ENCODE measurements around the gene NME9.

The NME9 gene

DNA sequence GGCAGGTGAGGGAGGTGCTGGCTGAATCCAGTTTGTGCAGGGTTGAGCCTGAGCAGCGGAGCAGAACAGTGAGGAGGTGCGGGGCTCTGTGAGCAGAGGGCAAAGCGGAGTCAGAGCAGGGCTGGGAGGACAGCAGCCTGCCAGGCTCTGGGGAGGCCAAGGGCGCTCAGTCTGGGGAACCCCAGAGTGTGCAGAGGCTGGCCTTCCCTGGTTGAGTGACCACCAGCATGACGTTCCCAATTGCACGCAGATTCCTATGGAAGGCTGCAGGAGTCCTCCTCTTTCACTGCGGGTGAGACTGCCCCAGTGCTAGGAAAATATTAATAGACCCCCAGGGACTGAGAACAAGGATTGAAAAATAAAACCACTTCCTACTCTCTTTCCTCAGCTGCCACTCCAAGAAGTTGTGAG is 31.9 kb upstream of the NME9 start:
- DNase-seq (ENCODE audit: low spot score), result no peak

DNA sequence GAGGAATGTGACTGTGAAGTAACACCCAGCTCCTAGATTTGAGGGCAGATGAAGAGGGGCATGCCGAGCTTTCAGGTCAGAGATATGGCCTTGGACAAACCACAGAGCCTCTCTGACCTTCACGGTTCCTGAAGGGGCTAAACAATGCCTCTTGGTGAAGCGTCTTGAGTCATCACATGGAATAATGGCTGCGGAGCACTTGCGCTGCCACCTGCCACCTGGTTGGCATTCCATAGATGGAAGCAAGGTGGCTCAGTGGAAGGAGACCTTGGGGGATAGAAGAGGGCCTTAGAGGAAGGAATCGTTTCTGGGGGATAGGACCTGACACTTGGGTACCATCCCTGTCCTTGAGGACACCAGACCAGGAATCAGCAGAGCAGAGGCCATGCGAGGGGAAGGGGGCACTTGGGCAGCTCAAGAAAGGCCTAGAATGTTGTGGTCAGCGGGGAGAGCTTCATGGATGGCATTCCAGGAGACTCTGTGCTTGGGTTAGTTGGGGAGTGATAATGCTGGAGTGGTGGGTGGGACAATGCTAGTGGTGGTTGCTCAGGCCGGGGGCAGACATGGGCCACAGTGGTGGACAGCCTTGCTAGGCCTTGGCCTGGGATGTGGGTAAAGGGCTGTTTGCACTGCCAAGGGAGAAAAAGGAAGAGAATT is 31.3 kb upstream of the NME9 start:
- DNase-seq (ENCODE audit: low spot score), result no peak

DNA sequence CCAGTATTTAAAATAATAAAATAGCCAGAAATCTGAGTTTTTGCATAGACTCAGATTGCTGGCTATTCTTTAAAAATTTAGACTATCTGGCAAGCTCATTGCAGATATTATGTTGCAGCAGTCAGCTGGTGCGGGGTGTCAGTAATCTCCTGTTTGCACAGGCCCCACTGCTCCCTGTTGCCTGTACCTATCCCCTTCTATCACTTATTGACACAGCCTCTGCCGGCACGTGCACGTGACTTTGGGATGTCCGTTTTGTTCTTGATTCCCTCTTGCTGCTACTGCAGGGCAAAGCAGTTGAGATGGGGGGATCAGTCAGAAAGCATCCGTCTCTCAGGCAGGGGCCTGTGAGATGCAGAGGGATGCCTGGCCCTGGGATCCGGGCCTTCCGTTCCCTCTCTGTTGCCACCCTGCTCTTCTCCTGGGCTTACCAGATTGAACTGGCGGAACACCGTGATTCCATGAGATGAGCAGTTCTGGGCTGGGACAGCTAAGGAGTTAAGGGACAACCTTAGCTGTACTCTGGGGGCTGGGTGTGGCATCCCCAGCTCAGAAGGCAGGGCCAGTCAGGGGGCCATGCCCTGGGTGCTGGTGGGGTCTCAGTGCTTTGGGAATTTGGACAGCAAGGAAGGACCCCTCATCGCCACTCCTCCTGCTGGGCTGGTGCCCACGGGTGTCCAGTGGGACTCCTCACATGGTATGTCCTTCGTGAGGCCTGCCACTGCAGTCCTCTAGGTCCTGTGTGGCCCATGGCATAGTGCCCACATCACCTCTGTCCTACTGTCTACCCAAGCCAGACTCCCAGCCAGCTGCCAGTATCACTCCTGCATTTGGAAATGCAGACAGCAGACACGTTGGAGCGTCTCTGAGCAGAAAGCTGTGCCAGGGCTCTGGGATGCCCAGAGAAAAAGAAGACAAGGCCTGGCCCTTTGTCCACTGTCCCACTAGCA is 30.5 kb upstream of the NME9 start:
- no peak for DNase-seq (ENCODE audit: low spot score)

DNA sequence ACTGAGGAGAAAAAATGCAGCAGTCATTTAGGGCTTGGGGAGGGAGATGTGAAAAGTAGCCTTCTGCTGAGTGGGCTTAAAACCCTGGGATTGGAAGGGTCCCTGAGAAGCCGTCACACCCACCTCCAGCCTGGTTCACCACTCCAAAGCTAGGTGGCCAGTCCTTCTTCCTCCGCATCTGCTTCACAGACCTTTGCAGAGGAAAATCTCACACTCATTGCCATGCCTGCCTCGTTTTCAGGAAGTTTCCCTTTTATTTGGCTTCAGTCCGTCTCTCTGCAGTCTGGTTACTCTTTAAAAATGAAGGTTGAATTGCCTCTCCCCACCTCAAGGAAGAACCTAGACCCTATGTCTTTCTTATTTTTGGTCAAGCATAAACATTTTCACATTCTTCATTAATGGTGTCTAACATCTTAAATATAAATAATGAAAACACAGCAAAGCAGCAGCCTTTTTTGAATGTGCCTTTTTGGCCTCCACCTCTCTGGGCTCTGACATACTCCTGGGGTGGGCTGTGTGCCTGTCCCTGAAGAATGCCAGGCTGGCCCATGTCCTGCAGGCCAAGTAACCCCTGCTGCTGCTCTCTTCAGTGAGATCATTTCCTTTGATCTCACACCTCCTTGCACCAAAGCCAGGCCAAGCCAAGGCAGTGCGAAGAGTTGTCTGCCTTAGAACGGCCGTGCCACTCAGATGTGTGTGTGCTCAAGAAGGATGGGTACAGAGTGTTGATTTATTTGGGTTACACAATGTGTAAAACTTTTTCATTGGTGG is 29.7 kb upstream of the NME9 start:
- no peak for DNase-seq (ENCODE audit: low spot score)

DNA sequence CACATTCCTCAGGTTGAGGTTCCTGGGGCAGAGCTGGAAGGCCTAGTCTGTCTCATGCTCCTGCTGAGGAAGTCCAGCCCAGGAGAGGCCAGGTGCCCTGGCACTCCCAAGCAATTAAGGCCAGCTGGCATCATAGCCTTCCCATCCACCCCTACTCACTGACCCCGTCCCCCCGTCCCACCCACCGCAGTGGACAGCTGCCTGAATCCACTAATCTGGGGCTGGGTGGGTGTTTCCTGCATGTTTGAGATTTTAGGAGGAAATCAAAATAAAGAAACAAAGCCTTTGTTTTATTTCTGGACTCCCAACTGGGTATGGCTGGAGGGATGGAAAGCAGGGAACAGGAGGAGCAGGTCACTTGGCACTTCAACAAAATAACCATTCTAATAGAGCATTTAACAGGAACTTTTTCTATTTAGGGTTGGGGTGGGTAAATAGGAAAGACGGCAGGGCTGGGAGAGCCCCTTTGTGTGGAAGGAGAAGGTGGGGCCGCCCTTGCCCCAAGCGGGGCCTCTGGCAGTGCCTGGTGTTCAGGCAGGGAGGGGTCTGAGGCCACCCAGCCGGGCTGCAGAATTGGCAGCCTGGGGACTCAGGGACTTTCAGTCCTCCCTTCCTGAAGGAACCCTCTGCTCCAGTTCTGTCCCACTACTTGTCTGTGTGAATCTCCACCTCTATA is 27.2 kb upstream of the NME9 start:
- DNase-seq (ENCODE audit: low spot score), result no peak

DNA sequence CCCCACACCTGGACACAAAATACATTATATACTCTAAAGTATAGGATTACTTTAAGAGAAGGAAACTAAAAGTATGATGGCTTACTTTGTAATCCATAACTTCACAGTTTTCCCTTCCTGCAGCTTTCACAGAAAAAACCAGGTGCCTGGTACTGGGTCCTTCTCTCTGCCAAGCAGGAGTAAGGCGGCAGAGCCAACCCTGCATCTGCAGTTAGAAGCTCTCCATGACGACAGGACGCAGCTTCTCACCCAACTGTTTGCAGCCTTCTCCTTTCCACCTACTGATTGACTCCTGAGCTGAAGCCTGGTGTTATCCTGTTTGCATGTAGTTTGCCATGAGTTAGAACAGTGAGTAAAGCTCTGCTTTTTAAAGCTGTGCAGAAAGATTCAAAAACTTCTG is 25.4 kb upstream of the NME9 start:
- no peak for DNase-seq (ENCODE audit: low spot score)

DNA sequence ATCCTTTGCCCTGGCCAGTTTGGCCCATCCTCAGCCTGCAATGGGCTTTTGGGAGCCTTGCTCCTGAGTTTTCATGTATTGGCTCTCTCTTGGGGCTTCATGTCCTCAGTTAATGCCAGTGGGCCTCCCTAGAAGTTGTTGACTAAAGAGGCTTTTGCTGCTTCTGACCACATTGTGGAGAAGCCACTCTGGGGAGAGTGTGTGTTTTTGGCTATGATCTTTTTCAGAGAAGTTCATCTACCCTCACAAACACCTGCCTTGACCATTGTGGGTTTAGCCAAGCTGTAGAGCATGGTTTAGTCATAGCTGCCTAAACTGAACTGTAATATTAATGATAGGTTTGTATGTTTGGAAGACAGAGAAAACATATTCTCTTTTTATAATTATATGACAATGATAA is 24.7 kb upstream of the NME9 start:
- DNase-seq (ENCODE audit: low spot score), result no peak

DNA sequence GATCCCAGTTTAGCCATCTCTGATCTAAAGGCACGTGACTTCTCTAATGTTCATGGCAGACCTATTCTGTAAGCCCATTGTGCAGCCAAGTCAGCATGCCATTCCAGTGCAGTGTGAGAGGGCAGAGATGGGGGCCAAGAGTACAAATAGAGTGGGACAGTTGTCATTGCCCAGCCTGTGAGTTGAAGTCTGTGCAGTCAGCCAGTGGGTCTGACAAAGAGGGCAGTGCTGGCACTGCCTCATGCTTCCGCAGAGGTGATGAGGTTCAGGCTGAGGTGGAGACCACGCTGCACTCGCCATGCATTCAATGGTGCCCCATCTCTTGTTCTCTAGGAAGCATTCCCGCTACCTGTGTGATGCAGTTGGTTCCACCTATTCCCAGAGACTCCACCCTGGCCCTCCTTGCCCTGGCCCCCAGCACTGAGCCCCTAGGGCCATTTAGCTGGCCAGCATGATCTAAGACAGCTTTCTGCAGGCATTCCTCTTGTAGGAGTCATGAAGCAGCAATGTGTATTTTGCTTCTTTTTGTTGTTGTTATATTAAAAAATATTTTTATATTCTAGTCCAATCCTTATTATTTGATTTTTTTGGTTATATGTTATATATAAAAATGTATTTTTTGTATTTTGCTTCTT is 22.4 kb upstream of the NME9 start:
- DNase-seq (ENCODE audit: low spot score), result no peak

DNA sequence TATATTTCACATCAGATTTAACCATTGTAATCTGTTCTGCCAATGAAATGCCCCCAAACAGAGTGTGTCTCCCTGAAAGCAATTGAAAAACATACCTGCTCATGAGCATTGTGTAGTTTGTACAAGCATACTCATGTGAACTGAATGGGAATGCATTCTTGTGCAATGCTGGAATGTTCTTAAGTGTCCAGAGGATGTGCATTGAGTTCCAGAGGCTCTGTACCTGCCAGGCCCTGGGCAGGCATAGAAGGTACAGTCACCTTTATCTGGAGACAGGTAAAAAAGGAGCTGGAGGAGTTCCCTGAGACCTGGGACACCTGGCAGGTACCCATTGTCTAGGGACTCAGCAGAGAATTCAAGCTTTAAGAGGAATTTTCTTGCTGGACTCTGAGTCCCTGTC is 21.5 kb upstream of the NME9 start:
- no peak for DNase-seq (ENCODE audit: low spot score)

DNA sequence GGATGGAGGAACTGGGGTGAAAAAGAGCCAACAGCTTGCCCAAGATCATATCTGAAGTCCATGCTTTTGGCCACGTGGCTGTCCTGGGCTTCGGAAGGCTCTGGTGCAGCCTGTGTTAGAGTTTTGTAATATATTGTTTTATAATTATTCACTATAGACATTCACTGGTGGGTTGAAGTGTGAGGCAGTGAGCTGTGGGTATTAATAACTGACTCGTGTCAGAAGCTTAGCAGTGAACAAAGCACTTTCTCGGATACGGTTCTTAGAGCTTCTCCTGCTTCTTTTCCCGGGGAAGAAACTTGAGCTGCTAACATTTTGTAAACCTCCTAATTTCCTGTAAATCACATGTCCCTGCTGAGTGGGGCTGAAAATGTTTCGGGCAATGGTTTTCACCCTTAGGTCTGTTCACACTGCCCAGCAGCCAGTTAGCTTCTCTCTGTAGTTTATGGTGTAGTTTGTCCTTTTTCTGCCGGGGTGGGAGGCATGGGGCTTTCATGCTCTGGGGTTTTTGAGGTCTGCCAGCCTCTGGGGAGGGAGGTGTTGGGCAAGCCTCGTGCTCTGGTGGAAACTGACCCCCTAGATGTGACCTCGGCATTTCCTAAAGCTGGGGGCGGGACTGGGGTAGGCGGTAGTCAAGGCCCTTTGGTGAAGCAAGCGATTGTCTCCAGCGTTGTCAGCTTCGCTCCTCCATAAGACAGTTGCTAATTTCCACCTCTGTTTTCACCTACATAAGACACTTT is 20.4 kb upstream of the NME9 start:
- DNase-seq (ENCODE audit: low spot score), result no peak

DNA sequence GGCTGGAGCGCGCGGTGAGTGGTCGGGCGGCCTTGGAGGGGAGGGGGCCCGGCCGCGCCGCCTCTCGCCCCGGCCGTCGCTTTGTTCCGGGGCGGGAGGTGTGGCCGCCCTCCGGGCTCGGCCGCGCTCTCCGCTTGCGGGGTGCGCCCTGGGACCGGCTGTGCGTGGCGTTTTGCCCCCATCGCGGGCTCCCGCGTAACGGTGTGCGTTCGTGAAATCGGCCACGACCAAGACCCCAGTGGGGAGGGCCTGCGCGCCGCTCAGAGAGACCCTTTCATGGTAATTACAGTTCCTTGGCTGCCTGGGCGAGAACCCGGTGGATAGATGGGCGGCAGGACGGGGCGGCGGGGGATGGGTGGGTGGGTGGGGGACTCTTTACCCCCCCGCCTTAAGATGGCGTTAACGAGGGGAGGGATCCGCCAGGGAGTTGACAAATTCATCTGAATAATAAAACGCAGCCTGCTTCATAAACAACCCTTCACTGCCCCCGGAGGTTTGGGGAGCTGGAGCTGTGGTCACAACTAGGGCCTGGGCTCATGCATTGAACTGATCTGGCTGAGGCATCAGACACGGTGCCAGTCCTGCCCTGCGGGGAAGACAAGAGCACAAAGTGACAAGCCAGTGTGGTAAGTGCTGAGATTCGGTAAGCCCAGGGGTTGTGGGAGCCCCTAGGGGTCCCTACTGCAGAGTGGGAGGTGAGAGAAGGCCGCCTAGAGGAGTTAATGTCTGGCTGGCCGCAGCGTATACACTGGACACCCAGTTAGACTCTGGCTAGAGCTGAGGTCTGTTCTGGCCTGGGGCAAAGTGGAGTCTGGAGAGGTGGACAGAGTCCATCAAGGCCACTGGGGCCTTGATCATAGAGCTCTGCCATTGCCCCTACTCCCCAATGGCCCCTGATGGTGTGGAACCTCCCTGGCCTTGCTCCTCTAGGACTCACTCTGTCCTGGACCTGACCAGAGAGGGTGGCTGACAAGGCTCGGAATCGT is 19.4 kb upstream of the NME9 start:
- no peak for DNase-seq (ENCODE audit: low spot score)

DNA sequence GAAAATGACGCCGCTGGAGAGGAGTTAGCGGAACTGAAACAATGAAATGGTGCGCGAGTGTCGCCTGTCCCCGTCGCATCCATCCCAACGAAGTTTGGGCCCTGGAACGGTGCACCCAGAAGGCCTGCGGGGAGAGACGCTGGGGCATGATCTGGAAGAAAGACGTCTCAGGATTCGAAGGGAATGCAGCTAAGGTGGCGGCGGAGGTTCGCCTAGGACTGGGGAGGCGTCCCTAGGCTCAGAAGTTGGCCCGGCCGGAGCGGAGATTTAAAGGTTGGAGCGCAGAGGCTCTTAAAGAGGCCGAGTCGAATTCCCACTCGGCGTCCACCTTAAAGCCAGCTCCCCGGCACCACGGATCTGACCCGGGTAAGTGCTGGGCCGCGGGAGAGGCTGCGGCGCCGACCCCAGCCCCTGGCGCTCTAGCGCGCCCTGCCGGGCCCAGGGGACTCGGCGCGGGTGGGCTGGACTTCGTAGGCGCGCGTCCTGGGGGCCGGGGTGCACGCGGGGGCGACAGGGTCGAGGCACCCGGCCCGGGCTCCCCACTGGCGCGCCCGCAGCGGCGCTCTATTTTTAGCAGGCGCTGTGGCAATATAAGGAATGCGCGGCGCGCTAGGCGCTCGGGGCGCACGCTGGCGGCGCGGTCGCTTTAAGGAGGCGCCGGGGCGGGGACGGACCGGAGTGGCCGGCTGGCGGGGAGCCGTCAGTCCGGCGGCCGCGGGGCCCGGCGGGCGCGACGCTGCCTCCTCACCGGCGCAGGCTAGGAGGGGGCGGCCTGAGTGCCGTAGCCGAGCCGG is 18.5 kb upstream of the NME9 start, which contains the start of gene MRAS:
MRAS (plus strand) TSS at position 620 of the 794 bp plus-strand sequence. CDS start 24,305 bp downstream, outside the sequence.
- DNase-seq (ENCODE audit: low spot score), result peak; percentile 81

DNA sequence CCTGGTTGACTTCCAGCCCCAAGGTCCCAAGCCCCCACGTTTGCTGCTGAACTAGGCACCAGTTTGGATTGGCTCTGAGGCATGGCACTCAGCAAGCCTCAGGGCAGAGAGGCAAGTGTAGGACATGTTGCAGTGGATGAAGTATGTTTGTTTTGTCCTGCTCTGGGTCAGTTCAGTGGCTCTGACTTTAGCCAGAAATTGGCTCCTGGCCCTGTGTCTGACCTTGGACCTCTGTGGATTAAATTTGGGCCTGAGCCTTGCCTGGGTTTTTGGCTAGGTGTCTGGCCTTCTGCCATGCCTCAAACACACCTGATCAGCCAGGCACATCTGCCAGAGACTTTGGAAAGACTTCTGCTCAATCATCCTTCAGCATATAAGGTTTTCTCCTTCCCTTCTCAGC is 15.1 kb upstream of the NME9 start:
- DNase-seq (ENCODE audit: low spot score), result no peak

DNA sequence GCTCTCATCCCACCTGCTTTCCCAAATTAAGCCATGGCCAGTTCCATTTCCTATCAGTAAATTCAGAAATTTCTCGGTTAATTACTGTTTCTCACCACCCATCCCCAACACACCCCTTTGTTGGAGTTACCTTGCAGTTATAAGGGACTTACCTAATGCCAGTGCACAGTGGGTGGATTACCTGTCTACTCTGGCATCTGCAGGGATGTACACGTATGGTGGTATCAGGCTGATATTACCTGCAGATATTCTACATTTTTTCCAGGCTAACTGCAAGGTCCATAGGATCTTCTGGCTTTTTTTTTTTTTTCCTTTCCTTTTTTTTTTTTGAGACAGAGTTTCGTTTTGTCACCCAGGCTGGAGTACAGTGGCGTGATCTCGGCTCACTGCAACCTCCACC is 10.9 kb upstream of the NME9 start:
- DNase-seq (ENCODE audit: low spot score), result no peak

DNA sequence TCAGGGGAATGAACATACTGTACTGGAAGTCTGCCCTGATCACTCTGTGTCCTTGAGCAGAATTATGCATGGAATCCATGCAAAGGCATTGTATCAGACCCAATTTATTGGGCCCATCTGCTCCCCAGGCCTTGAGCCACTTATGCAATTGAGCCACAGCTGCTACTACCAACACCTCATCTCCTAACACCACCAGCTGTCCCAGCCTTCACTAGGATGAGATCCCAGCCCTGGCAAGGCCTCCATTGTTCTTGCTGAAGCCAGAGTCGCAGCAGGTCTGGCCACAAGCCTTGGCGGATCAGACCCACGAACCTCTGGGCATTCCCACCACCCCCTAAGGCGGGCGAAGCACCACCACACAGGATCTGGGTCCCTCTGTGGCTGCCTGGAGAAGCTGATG is 9.2 kb upstream of the NME9 start:
- no peak for DNase-seq (ENCODE audit: low spot score)

DNA sequence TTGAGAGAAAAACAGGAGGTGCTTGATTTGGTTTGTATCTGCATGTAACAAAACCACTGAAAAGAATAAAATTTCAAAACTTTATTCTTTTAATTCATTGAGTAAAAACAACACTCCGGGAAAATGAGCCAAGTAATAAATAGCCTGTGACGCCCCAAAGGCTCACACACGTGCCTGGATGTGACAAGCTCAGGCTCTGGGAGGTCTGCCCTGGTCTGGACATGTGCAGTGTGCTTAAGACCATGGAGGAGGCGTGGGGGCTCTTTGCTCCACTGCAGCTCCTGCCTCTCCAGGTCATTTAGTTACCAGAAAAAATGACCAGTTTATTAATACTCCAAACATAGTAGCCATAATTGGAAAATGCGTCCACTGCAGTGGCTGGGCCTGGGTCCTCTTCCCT is 8.6 kb upstream of the NME9 start:
- no peak for DNase-seq (ENCODE audit: low spot score)

DNA sequence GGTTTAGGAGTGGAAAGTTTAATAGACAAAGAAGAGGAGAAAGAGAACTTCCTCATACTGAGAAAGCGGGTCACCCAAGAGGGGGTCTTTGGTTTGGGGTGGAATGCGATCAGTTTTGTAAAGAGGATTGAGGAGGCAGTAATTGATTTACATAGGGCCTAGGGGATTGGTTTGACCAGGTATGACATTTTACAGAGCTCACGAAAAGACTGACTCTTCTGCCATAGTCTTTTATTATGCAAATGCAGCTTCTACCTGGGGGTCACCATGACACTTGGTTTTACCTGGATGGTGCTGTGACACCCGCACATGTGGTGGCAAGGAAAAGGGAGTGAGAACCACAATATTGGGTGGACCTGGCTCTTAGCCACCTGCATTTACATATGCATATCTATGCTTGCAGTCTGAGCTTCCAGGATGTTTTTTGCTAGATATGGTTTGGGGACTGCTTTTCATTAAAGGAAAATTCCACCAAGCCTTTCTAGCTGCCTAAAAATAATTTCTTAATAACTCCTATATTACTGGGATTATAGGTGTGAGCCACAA is 6.9 kb upstream of the NME9 start:
- no peak for DNase-seq (ENCODE audit: low spot score)

DNA sequence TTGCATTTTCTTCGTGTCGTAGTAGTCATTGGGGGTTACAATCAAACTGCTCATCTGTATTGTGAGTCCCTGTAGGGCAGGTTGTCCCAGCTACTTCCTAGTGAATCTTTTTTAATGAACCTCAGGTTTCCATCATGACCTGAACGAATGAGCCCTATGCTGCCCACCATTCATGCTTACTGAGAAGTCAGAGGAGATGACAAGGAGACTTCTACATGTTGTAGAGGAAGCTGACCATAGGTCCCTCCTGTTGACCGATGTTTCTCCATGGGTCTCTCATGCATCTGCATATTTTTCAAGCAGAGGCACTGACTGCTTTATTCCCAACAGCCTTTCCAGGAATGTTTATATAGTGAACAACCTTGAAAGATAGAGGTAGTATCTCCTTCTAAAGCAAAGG is 5.0 kb upstream of the NME9 start:
- DNase-seq (ENCODE audit: low spot score), result no peak

All from left forelimb (tissue), 1 donor.